HG02973 (cell line): ENCODE results near the gene ILK.
A peak's percentile ranks its signal among the peaks of the same experiment; 100 is the strongest.

Experiments
- ATAC-seq: cut with Tn5 transposase; IDR thresholded peaks from one replicate; pipeline ENCODE4 v1.9.1; 2021; ENCODE audit warnings: moderate library complexity; ENCODE audit not compliant: unreplicated experiment

Gene ILK

DNA sequence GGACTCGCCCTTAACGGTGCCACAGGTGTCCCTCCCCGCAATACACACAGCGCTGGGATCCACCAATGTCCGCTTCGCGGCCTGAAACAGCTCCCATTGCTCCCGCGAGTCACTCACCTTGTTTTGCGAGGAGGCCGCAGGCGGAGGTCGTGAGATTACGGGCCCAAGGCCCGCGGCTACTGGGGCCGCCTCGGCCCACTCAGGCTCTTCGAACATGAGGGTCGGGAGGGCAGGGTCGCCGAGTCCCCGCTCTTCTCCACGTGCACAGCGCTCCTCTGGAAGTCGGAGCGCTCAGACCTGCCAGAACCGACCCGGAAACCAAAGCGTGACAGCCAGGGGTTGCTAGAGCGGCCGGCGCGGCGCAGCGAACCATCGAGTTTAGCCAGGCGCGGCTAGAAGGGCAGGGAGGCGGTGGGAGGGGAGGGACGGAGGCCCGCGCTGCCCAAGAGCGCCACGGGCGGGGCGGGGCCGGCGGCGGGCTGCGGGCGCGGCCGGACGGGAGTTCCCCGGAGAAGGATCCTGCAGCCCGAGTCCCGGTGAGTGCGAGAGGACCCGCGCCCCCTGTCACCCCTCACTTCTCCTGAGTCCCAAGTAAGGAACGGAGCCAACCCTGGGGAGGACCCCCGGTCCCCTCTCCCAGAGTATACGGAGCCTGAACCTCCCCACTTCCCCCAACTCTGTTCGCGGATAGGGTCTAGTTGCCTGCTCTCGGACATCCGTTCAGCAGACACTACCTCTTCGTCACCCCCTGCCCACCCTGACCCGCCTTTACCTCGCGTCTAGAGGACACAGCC is at the start of gene ILK, which contains the start of gene RRP8:
ILK (plus strand) TSS at position 488 of the 794 bp plus-strand sequence. CDS start 498 bp downstream, outside the sequence.
RRP8 (minus strand) TSS at position 330 of the 794 bp plus-strand sequence; CDS start at position 216, 114 bp downstream.
- ATAC-seq, result peak; percentile 70

DNA sequence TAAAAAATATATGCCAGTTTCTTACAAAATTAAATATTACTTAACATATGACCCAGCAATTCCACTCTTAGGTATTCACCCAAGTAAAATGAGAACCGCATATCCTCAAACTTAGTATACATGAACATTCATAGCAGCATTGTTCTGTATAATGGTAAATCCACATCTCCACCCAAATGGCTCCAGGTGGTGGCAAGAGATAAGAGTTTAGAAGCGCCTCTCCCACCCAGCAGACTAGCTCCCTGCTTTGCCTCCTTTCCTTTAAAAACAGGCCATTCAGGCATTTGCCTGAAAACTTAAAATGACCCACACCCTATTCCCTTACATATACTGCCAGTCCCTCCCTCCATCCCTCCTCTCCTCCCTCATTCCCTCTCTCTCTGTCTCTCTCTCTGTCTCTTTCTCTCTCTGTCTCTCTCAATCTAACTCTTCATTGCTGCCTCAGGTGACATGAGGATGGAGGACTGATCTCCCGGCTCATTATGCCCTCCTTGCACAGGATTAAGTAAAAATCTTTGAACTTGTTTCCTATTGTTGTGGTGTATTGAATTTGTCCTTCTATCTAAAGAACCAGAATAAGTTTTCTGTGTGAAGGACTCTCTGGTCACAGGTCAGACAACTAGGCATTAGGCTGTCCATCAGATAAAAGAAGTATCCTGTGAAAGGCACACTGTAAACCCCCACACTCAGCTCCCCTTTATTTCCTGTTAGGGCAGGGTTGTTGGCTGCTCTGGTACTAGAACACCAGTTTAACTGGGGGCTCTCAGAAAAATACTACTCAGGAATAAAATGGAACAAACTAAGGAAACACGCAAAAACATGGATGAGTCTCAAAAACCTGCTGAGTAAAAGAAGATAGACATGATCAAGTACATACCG is 48.5 kb upstream of the ILK start:
- ATAC-seq, result no peak

DNA sequence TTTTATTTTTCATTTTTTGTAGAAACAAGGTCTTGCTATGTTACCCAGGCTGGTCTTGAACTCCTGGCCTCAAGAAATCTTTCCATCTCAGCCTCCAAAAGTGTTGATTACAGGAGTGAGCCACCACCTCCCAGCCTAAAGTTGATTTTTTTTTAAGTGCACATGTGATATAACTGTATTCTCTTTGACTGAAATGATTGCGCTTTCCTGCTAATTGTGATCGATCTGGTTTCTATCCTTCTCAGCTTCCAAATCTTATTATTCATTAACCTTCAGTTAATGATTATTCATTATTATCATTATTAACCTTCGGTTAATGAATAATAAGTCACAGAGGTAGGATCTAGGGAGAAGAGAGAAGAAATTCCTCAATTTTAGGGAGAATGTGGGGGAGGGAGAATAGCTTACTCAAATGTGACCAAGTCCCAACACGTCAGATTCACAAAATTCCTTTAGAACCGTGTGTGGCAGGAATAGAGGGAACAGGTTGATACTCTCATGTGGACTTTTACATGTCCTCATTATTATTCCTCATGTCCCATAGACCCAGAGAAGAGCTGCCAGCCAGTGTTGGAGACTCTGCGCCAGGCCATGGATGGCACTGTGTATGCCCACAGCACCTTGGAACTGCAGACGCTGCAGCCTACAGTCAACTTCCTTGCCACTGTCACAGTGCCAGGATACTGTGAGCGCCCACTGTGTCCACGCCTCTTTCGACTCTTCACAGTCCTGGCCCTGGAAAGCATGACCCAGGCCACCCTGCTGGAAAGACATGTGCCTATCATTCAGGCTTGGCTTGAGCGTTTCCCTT is 47.2 kb upstream of the ILK start:
- ATAC-seq, result no peak

DNA sequence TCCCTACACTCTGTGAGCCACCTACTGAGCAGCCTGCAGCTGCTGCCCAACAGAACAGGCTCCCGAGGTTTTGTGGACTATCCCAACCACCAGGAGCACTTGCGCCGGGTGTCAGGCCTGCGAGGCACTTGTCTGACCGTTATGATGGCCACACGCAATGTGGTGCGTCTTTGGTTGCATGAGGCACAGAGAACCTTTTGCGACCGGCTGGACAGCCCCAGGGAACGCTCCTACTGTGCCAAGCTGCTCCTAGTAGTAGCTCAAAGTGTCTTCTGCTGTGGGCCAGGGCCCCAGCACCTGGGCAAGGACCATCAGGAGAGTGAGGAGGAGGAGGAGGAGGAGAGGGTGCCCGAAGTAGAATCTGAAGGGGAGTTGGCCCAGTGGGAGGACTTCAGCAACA is 46.5 kb upstream of the ILK start:
- ATAC-seq, result no peak

DNA sequence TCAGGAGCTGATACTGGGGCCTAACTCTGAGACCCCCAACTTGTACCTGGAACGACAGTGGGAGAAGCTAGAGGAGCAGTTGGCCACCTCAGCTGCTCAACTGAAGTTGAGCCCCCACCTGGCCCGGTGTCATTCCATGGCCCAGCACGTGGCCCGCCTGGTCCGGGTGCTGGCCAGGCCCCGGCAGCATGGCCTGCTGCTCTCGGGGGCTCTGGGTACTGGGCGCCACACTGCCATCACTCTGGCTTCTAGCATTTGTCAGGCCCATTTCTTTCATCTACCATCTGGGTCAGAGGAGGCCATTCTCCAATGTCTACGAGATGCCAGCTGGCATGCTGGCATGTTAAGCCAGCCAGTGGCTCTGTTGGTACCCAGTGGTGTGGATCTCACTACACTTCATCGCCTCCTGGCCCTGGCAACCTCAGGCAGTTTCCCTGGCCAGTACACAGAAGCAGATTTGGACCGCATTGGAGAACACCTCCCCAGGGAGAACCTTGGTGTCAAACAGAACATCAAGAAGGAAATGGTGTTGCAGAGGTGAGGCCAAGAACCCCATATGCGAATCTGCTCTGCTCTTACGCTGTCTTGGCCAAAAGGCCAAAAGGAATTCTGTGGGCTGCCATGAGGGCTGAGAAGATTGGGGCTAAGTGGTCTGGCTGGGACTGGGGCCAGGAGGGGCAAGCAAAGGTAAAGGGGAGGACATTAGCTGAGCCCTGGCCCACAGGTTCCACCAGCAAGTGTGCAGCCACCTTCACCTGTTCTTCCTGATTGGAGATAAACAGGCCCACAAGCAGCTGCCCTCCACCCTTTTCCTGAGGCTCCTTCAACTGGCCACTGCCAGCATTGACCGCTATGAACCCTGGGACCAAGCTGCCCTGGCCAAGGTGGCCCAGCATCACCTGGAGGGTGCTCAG is 45.6 kb upstream of the ILK start:
- no peak for ATAC-seq

DNA sequence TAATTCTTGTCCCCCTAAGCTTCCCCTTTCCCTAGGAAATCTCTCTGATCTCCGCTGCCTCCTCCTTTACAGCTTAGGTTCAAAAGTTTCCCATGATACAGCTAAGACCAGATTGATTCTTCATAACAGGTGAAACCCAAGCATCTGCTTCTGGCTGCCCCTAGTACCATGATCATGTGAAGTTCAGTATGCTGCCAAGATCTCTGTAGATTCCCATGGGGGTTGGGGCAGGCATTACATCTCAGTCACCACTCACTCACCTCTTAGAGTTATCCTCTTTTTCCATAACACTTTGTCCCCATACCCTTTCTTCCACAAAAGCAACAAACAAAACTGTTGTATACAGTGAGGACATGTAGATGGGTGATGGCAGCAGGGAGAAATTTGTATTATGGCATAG is 44.2 kb upstream of the ILK start:
- ATAC-seq, result no peak

DNA sequence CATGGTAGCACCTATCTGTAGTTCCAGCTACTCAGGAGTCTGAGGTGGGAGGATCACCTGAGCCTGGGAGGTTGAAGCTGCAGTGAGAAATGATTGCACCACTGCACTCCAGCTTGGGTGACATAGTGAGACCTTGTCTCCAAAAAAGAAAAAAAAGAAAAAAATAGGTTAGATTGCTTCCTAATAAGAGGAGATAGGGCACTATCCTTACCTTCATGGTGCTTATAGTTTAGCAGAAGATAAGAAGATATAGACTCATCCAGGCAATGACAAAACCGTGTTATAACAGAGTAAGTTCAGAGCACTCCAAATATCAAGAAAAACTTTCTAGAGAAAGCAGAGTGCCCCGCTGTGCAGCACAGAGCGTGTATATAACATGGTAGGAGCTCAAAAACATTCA is 42.3 kb upstream of the ILK start:
- no peak for ATAC-seq

DNA sequence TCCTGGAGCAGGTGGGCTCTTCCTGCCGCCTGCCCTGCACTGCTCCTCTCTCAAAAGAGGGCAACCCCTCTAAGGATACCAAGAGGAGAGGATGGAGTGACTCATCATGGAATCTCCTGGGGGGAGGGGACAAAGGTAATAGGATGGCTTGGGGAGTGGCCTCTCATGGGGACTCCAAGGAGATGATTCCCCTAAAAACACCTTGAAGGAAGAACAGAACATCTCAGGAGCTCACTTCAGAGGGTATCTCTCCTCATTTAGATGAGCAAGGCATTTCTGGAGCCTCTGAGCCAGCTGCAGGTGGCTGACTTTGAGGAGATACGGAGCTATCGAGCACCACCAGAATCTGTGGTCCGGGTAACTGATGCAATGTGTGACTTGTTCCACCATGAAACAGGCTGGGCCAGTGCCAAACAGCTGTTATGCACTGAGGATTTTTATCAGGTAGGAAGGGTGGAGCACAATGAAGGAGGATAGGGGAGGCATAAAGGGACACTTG is 40.4 kb upstream of the ILK start:
- no peak for ATAC-seq

DNA sequence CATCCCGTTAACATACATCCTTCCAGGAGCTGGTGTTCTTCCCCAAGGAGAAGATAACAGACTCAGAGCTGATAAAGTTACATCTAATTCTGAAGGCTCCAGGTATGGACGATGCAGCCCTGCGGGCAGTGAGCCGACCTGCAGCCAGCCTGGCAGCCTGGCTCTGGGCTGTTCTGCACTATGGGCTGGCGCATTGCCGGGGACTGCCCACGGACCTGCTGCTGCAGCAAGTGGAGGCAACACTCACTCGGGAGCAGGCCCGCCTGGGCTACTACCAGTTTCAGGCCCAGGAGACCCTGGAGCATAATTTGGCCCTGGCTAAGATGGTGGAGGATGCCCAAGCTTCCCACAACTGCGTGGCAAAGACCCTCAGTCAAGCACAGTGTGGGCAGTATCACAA is 39.9 kb upstream of the ILK start:
- ATAC-seq, result no peak

DNA sequence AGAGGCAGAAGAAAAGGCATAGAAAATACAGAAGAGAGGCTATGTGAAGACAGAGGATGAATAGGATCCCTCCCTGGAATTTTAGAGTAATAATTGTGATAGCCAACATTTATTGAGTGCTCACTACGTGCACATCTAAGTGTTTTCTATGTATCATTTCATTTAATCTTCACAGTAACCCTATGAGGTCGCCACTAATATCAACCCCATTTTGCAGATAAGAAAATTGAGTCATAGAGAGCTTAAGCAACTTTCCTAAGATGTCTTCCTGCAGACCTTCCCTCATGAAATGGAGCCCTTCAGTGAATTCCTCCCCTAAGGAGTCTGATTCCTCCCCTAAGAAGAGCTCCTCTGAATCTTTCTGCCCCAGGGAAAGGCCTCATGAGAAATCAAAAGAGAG is 38.2 kb upstream of the ILK start:
- no peak for ATAC-seq

DNA sequence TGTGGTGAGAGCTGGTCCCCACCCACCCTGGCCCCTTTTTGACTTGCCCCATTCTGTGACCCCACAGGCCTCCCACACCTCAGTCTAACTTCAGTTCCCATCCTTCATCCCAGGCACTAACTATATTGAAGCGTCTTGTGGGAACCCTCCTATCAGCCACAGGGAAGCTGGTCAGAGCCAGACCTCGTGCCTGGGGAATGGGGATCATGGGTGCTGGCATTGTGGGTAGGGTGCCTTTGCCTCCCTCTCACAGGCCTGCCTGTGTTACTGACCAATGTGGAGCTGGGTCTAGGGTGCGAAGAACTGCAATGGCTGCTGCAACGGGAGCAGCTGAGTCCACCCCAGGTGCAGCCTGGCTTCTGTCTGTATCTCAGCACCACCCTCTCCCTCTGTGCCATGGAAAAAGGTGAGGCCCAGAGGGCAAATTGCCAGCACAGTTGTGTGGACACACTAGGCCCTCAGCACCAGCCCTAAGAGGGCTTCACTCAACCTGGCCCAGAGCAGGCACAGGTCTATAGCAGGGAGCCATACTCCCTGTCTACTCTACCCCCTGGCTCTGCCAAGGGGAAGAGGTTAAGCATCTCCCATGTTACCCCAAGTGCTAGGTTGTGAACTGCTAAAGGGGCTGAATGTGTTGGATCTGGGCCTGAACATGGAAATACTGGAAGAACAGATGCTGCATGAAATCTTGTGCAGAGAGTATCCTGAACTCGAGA is 37.4 kb upstream of the ILK start:
- no peak for ATAC-seq

DNA sequence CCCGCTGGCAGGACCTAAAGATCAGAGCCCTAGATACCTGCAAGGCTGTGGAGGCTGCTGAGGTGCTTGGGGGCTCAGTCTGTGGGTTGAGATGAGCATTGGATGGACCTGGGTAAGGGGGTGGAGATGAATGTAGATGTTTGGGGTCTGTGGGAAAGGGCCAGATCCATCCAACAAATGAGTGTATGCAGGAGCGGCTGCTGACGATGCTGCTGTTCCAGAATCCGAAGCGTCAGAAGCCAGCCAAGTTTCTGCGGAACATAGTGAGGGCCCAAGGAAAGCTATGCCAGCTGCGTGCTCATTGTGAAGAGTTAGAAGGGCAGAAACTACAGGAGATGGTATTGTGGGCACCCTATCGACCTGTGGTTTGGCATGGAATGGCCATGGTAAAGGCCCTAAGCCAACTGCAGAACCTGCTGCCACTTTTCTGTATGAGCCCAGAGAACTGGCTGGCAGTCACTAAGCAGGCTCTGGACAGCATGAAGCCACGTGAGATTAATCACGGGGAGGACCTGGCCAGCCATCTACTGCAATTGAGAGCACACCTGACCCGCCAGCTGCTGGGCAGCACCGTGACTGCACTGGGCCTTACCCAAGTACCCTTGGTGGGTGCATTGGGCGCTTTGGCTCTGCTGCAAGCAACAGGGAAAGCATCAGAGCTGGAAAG is 36.7 kb upstream of the ILK start:
- no peak for ATAC-seq

DNA sequence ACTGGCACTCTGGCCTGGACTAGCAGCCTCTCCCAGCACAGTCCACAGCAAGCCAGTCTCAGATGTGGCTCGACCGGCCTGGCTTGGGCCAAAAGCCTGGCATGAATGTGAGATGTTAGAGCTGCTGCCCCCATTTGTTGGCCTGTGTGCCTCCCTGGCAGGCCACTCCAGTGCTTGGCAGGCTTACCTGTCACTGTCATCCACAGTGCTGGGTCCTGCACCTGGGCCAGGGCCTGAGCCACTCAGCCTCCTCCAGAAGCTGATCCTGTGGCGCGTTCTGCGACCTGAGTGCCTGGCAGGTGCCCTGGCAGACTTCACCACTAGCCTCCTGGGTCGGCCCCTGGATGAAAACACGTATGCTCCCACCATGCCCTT is 36.2 kb upstream of the ILK start:
- no peak for ATAC-seq

DNA sequence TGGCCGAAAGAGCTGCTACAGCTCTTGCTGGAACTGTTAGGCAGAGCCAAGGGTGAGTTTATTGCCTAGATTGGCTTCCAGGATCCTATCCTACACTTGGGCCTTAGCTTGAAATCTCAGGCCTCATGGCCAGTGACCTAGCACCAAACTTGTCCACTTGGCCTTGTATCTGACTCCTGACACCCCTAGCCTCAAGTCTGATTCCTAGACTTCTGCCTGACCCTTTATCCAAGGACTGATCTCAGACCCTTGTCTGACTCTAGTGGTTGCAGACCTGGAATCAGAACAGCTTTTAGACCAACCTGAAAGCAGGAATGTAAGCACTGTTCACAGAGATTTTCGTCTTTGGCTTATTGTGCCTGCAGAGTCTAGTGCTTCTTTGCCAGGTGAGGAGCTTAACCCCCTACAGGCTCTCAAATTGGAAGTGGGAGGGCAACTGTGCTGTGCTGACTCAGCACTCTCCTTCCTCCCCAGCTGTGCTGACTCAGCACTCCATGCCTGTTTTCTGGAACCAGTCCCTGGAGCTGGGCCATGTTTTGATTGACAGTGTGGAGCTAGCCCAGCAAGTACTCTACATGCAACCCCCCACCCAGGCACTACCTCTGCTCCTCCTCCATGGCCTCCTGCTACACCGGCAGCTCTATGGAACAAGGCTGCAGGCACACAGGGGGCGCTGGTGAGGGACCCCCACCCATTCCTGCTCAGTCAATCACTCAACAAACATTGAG is 35.2 kb upstream of the ILK start:
- no peak for ATAC-seq

DNA sequence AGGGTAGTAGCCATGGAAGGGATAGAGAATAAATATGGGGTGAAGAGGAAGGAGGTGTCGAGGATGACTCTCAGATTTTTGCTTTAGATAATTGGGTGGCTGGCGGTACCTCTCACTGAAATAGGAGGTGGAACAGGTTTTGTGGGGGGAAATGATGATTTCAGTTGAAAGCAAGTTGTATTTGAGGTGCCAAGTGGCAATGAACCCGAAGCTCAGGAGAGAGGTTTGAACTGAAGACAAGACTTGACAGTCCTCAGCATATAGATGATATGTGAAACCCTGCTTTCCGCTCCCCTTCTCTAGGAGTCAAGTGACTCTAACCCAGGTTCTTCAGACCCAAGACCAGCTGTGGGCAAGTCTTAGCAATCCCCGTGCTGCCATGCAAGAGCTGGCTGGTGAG is 33.9 kb upstream of the ILK start:
- ATAC-seq, result no peak

DNA sequence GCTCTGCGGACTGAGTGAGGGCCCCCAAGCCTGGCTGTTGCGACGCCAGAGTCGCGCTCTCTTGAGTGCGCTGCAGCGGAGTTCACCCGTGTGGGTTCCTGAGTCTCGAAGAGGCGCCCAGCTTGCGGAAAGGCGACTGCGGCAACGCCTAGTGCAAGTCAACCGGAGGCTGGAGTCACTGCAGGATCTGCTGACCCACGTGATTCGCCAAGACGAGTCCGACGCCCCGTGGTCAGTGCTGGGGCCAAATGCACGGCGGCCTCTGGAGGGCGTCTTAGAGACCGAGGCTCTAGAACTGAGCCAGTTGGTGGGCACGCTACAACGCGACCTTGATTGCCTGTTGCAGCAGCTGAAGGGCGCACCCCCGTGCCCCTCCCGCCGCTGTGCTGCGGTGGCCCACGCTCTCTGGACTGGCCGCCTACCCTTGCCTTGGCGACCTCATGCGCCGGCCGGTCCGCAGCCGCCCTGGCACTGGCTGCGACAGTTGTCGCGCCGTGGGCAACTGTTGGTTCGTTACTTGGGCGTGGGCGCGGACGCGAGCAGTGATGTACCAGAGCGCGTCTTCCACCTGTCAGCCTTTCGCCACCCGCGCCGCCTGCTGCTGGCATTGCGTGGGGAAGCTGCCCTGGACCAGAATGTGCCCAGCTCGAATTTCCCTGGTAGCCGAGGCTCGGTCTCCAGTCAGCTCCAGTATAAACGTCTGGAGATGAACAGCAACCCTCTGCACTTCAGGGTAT is 32.7 kb upstream of the ILK start:
- ATAC-seq, result no peak

DNA sequence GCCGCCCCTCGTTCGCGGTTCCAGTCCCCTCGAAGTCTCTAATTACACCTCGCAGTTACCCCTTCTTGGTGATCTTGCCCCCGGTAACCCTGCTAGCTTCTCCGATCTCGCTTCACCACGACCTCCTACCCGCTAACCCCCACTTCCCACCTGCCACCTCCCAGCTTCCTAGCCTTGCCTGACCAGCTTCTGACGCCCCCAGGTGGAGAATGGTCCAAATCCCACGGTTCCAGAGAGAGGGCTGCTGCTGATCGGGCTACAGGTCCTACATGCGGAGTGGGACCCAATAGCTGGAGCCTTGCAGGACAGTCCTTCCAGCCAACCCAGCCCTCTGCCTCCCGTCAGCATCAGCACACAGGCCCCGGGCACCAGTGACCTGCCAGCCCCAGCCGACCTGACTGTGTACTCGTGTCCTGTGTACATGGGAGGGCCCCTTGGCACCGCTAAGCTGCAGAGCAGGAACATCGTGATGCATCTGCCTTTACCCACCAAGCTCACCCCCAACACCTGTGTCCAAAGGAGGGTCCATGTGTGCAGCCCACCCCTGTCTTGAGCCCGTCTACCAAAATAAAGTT is 32.1 kb upstream of the ILK start:
- ATAC-seq, result no peak
